Measurements from ENCODE around the gene TMEM45A. TPM values are rescaled to one million over a fixed set of nuclear protein-coding genes. Genes with fewer than 3 reads are reported as not detected.

TMEM45A gene, protein sequence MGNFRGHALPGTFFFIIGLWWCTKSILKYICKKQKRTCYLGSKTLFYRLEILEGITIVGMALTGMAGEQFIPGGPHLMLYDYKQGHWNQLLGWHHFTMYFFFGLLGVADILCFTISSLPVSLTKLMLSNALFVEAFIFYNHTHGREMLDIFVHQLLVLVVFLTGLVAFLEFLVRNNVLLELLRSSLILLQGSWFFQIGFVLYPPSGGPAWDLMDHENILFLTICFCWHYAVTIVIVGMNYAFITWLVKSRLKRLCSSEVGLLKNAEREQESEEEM
- 48.6 and 56.3 TPM in 2 replicates for total RNA-seq (ENCODE audit: low replicate concordance)

DNA sequence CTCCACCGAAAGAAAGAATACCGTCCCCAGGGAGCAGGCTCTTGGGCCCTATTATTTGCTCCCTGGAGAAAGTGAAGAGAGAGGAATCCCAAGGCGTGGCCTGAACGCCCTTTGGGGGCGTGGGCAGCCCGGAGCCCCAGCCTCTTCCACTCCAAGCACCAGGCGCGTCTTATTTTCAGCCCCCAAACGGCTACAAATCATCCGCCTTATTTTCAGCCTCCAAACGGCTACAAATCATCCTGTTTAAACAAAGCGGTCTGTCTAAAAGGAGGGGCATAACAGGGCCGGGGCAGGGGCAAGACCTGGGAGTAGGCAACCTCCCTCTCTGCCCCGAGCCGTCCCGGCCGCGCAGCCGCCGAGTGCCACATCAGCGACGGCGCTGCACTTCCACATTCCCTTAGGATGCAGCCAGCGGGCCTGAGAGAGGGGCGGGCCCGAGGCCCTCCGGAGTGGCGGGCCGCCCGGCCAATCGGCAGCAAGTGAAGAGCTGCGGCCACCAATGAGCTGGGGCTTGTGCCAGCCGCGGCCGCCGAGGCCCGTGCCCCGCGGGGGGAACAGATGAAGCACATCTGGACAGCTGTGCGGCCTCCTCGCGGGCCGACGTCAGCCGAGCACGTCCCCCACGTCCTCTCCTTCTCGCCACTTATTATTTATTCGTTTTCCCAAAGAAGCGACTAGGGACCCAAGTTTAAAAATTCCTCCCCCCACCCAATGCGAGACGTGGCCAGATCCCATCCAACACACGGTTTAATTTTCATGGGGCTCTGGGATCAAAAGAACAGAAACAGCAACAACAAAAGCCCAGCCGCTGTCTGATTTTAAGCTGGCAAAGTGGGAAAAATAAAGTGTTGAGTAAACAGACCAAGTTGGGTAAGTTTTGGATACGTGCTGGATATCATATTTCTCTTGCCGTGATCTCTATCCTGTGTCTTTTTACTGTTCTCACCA, at the start of gene TMEM45A:
Gene TMEM45A, plus strand, starts transcription at position 561 of the 948 bp plus-strand sequence. CDS start 62,593 bp downstream, outside the sequence.

DNA sequence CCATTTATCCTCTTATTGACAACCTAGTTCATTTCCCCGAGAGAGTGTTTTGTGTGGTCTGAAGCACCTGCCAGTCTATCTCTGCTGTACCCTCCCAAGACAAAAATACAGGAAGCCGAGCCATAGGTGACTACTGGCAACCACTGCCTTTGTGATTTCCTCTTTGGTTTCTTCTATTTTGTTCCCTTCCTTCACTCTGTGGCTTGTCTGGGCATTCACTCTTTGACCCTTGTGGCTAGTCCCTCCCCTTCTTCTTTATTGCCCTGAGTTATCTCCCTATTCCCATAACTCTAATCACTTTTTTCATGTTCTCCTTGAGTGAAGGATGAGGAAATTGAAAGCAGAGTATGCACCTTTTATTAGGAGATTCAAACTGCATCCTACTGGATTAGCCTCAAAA, 116.9 kb downstream of the TMEM45A start, which contains the start of gene ADGRG7:
Gene ADGRG7, plus strand, starts transcription at position 297 of the 400 bp plus-strand sequence. CDS start 256 bp downstream, outside the sequence.

Other genes starting within 250 kb of the TMEM45A start
- 51.1 and 53.5 TPM in 2 replicates for gene TBC1D23, start 231.6 kb upstream of the TMEM45A start, total RNA-seq (ENCODE audit: low replicate concordance)
- gene NIT2, start 157.9 kb upstream of the TMEM45A start, total RNA-seq (ENCODE audit: low replicate concordance): 1.9 and 14.6 TPM in 2 replicates
- gene TOMM70, start 91.5 kb upstream of the TMEM45A start, total RNA-seq (ENCODE audit: low replicate concordance): 18.8 and 40.9 TPM in 2 replicates
- 3.5 and 3.8 TPM in 2 replicates for gene LNP1, start 91.1 kb upstream of the TMEM45A start, total RNA-seq (ENCODE audit: low replicate concordance)
- 0.12 TPM in 1 of 2 replicates, not detected in the other for gene ADGRG7, start 117.0 kb downstream of the TMEM45A start, total RNA-seq (ENCODE audit: low replicate concordance)
- gene TFG, start 216.9 kb downstream of the TMEM45A start, total RNA-seq (ENCODE audit: low replicate concordance): 35.1 and 69.8 TPM in 2 replicates

All from smooth muscle cell of the coronary artery (primary cell).